OCI-LY3 (cell line): Measurements from ENCODE around the gene KIF23.

Experiments
- CTCF ChIP-seq: fragments of 200-600, 300-600 bp; sonication (generic); IDR thresholded peaks from 2 replicates; pipeline ENCODE4 v1.5.1; 2014; ENCODE audit warnings: antibody characterized with exemption, low read length, low read depth
- EZH2phosphoT487 ChIP-seq: fragments of 200-600 bp; shearing (Covaris generic); IDR thresholded peaks from 2 replicates; pipeline ENCODE4 v1.6.1; 2018; ENCODE audit warnings: antibody characterized with exemption, mixed run types, low read depth

- TF ChIP-seq CTCF (no peak), EZH2phosphoT487 (no peak)
Measured at GRCh38 chr15:69433831-69434230, 19.7 kb downstream of the KIF23 start.
